ENCODE measurements around the gene MORC2. TPM values are rescaled to one million over a fixed set of nuclear protein-coding genes. Genes with fewer than 3 reads are reported as not detected.

The MORC2 gene
- total and polyA plus RNA-seq, 5 donors: 15.8 to 24.0 (median 17.0) TPM

DNA sequence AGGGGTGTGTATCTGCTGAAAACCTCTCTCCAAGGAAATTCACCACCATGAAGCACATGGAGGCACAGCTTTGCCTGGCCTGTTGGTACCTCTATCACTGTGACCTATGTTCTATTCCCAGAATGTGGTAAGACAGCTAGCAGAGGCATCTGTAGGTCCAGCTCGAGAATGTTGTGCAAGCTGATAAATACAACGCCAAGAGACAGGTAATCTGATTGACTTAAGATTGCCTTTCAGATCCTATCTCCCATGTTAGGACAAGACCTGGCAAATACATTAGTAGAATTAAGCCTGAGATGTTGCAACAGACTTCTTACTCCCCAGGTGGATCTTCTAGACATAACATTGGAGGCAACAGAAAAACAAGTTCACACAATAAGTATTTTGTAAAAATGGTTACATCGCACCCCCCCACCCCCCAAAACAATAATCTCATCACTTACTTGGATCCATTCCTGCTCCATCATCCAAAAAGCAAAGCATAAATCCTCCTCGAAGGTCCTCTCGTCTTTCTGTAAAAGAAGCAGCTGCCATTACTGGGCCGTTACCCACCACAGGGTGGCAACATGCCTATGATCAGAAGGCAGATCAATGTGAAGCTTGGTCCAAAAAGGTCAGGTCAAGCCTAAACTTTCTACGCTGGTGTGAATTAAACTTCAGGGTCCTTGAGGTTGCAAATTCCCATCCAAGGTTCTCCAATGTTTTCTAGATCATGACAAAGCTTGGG is 18.5 kb downstream of the MORC2 start:
- intact Hi-C loops (cut with DNase I): loop anchor here (2.0 to 10.0 kb wide), 7 partner anchors 132 to 282 kb away; partner anchors contain the start of genes PLA2G3 (in 2 of the 4) and SMTN (in 1 of the 4)
- 80% methylated on average over 7 of the region's 7 CpGs for WGBS
- Histone ChIP-seq H3K4me3 (ENCODE audit: low read length) (no peak overlapping the region), H3K27ac (ENCODE audit: low read length) (no peak overlapping the region), H3K4me1 (ENCODE audit: control insufficient read depth, insufficient read depth, low read length) (peaks cover 11% of the 10 kb centered on the region), H3K9me3 (ENCODE audit: control insufficient read depth, low read length) (no peaks in the 10 kb centered on the region), H3K27me3 (ENCODE audit: control insufficient read depth, insufficient read depth) (no peaks in the 10 kb centered on the region)
- DNase-seq: no peak
- no peak for ATAC-seq

DNA sequence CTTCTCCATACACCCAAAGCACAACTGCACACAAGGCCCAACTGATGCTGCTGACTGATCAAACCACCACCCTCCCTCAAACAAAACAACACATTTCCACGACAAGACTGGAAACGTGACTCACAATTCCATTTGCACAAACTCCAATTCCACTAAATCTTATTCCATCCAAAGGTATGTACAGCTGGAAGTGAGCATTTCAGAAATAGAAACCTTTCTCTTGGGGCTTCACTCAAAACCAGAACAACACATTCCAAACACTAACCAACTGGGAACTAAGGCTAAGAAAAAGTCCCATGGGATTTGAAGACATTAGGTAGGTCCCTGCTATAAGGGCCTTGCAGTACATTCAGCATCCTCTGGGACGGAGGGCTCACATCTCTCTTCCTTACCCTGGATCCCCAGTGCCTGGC is 19.6 kb downstream of the MORC2 start:
- peaks cover 11% of the 10 kb centered on the region for H3K4me1 ChIP-seq (ENCODE audit: control insufficient read depth, insufficient read depth, low read length)
- no peaks in the 10 kb centered on the region for H3K9me3 ChIP-seq (ENCODE audit: control insufficient read depth, low read length)
- DNase-seq (no peak), ATAC-seq (no peak)
- no peaks in the 10 kb centered on the region for H3K27me3 ChIP-seq (ENCODE audit: control insufficient read depth, insufficient read depth)
- 62% methylated on average over 3 of the region's 3 CpGs for WGBS
- H3K4me3 ChIP-seq (ENCODE audit: low read length): no peak overlapping the region
- no peak overlapping the region for H3K27ac ChIP-seq (ENCODE audit: low read length)
- intact Hi-C loops (cut with DNase I): loop anchor here (2.0 to 10.0 kb wide), 7 partner anchors 133 to 283 kb away; partner anchors contain the start of genes PLA2G3 (in 2 of the 4) and SMTN (in 1 of the 4)

DNA sequence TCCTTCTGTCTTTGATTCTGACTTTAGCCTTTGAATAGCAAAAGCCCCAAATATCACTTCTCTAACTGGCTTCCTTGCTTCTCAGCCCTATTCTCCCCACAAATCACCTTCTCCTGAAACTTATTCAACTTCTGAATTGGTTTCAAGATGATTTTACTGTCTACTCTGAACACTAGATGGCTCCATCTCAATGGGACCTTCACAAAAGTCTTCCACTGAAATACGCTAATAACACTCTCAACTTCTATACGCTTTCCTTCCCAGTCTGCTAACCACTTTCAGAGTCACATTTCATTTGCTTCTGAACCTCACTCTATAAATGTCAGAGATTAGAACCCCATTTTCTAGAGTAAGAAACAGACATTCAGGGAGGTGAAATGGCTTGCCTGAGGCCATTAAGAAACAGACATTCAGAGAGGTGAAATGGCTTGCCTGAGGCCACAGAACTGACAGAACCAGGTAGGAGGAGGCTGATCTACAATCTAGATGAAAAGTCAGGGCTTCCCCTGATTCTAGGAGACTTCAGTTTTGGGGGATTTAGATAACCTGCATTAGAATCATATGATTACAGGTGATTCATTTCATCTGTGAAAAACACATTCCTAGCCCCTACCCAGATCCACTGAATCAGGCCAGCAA is 20.6 kb downstream of the MORC2 start:
- peak overlapping the region; percentile 89 for H3K27ac ChIP-seq (ENCODE audit: low read length)
- H3K4me3 ChIP-seq (ENCODE audit: low read length): no peak overlapping the region
- no peaks in the 10 kb centered on the region for H3K27me3 ChIP-seq (ENCODE audit: control insufficient read depth, insufficient read depth)
- intact Hi-C loops (cut with DNase I): loop anchor here (2.0 to 10.0 kb wide), 7 partner anchors 134 to 284 kb away; partner anchors contain the start of genes PLA2G3 (in 2 of the 4) and SMTN (in 1 of the 4)
- no peaks in the 10 kb centered on the region for H3K9me3 ChIP-seq (ENCODE audit: control insufficient read depth, low read length)
- ATAC-seq: peak; percentile 66 to 70
- H3K4me1 ChIP-seq (ENCODE audit: control insufficient read depth, insufficient read depth, low read length): peaks cover 11% of the 10 kb centered on the region
- WGBS: 12% methylated on average over 2 of the region's 2 CpGs
- DNase-seq: no peak

DNA sequence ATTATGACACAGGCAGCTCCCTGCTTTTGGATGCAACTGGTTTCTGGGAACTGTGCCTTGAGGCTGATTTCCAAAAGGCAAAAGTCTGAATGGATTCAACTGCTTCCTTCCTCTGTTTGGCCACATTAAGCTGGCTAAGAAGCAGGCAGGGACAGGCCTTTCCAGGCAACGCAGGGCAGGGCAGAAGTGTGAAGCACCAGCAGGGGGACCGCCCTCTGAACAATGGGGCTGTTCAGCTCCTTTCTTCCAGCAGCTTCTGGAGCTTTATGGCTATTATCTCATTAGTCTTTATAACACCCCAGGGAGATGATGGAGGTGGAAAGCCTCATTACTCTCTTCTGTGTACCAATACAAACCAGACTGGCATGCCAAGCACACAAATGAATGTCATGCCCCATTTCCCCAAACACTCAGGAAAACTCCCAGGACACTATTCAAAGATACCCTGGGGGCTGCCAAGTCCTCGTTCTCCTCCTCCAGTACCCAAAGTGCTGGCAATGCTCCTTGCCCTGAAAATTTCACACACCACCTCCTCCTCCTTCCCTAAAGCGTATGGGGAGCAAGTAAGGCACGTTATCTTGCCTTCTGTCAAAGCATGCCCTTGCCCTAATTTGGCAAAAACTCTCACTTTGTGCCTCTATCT is 21.3 kb downstream of the MORC2 start:
- ATAC-seq: peak; percentile 88 to 91
- peak; percentile 80 to 90 (median 81) for DNase-seq
- intact Hi-C loops (cut with DNase I): loop anchor here (5.0 to 10.0 kb wide), 6 partner anchors 135 to 285 kb away; partner anchors contain the start of genes PLA2G3 (in 2 of the 4) and SMTN (in 1 of the 4)
- Histone ChIP-seq H3K27ac (ENCODE audit: low read length) (peak overlapping the region; percentile 89), H3K4me3 (ENCODE audit: low read length) (no peak overlapping the region), H3K27me3 (ENCODE audit: control insufficient read depth, insufficient read depth) (no peaks in the 10 kb centered on the region), H3K4me1 (ENCODE audit: control insufficient read depth, insufficient read depth, low read length) (peaks cover 11% of the 10 kb centered on the region), H3K9me3 (ENCODE audit: control insufficient read depth, low read length) (no peaks in the 10 kb centered on the region)
- 20% methylated on average over 5 of the region's 5 CpGs for WGBS

DNA sequence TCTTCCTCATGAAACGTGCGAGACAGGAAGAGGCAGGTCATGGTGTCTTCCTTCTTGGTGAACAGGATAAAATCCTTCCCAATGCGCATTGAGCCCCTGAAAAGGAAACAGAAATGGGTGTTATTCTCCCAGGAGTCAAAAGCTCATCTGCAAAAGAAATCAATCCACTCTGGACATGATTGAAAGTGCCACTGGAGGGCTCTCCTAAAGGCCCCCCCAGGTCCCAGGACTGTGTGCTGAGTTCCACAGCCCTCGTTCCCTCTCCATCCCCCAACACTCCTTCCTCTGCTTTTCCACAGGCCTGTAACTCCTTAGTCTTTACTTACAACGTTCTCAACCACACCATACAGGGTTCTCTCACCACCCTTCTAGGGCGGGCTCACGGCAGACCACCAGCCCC is 22.2 kb downstream of the MORC2 start:
- peaks cover 11% of the 10 kb centered on the region for H3K4me1 ChIP-seq (ENCODE audit: control insufficient read depth, insufficient read depth, low read length)
- DNase-seq (no peak), ATAC-seq (no peak)
- peak overlapping the region; percentile 37 for H3K27ac ChIP-seq (ENCODE audit: low read length)
- H3K9me3 ChIP-seq (ENCODE audit: control insufficient read depth, low read length): no peaks in the 10 kb centered on the region
- intact Hi-C loops (cut with DNase I): loop anchor here (5.0 to 10.0 kb wide), 6 partner anchors 136 to 286 kb away; partner anchors contain the start of genes PLA2G3 (in 2 of the 4) and SMTN (in 1 of the 4)
- 57% methylated on average over 7 of the region's 7 CpGs for WGBS
- no peak overlapping the region for H3K4me3 ChIP-seq (ENCODE audit: low read length)
- no peaks in the 10 kb centered on the region for H3K27me3 ChIP-seq (ENCODE audit: control insufficient read depth, insufficient read depth)

DNA sequence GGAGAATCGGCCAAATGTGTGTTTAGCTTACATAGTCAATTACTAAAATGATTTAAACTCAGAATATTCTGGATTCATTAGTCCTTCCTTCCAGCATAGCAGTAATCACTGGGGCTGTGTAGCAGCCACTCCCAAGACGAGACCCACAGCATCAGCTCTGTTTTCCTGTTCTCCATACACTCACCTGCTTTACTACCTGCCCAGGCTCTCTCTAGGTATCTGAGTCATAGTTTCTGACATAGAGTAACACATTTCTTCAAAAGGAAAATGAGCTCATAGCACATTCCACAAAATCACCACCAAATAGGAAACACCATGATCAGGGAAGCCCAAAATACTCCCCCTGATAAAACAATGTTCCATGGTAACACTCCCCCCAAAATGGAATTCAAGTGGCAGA is 22.9 kb downstream of the MORC2 start:
- no peaks in the 10 kb centered on the region for H3K27me3 ChIP-seq (ENCODE audit: control insufficient read depth, insufficient read depth)
- H3K4me1 ChIP-seq (ENCODE audit: control insufficient read depth, insufficient read depth, low read length): peaks cover 11% of the 10 kb centered on the region
- ATAC-seq: no peak
- no peaks in the 10 kb centered on the region for H3K9me3 ChIP-seq (ENCODE audit: control insufficient read depth, low read length)
- no peak overlapping the region for H3K27ac ChIP-seq (ENCODE audit: low read length)
- intact Hi-C loops (cut with DNase I): loop anchor here (5.0 to 10.0 kb wide), 6 partner anchors 137 to 287 kb away; partner anchors contain the start of genes PLA2G3 (in 2 of the 4) and SMTN (in 1 of the 4)
- 81% methylated on average over 2 of the region's 2 CpGs for WGBS
- no peak overlapping the region for H3K4me3 ChIP-seq (ENCODE audit: low read length)
- no peak for DNase-seq

DNA sequence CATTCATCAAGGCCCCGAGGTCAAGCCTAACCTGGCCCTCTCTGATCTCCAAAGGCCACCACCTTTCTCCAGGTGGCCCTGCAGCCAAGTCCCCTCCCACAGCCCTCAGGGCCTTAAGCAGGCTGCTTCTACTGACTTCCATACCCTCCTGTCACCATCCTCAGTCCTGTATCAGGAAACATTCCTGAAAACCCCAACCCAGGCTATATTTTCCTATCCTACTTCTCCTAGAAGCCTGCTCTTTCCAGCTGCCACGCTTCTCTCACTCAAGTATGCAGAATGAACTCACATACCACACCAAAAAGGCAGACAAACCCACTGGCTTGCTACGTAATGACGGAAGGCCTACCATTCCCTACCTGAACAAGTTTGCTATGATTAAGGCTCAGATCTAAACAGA is 23.6 kb downstream of the MORC2 start:
- no peak overlapping the region for H3K4me3 ChIP-seq (ENCODE audit: low read length)
- H3K9me3 ChIP-seq (ENCODE audit: control insufficient read depth, low read length): no peaks in the 10 kb centered on the region
- H3K27me3 ChIP-seq (ENCODE audit: control insufficient read depth, insufficient read depth): no peaks in the 10 kb centered on the region
- H3K27ac ChIP-seq (ENCODE audit: low read length): no peak overlapping the region
- ATAC-seq (no peak), DNase-seq (no peak)
- intact Hi-C loops (cut with DNase I): loop anchor here (5.0 to 10.0 kb wide), 6 partner anchors 137 to 287 kb away; partner anchors contain the start of genes PLA2G3 (in 2 of the 4) and SMTN (in 1 of the 4)
- H3K4me1 ChIP-seq (ENCODE audit: control insufficient read depth, insufficient read depth, low read length): peaks cover 11% of the 10 kb centered on the region
- WGBS: 85% methylated on average over 4 of the region's 4 CpGs

DNA sequence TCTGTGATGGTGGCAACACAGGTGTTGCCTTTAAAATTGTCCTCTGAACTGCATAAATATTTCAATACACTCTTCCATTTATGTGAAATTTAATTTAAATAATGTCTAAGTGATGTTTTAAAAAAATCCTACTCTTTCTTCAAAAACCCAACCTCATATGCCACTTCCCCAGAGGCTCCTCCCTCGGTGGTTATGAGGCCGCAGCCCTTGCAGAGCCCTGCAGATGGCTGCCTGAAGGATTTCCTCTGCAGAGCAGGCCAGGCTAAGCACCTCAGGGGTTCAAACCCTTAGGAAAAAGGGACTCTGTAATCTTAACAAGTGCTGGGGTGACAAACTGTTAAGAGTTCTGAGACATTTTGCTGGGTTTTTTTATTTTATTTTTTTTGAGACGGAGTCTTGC is 25.2 kb downstream of the MORC2 start:
- WGBS: 66% methylated on average over 3 of the region's 3 CpGs
- ATAC-seq (no peak), DNase-seq (no peak)
- Histone ChIP-seq H3K4me3 (ENCODE audit: low read length) (no peak overlapping the region), H3K27me3 (ENCODE audit: control insufficient read depth, insufficient read depth) (no peaks in the 10 kb centered on the region), H3K4me1 (ENCODE audit: control insufficient read depth, insufficient read depth, low read length) (peaks cover 10% of the 10 kb centered on the region), H3K27ac (ENCODE audit: low read length) (no peak overlapping the region), H3K9me3 (ENCODE audit: control insufficient read depth, low read length) (no peaks in the 10 kb centered on the region)
- intact Hi-C loops (cut with DNase I): loop anchor here in 3 of 4 donors (10.0 kb wide), 2 partner anchors 201 to 211 kb away; partner anchors contain the start of gene PLA2G3 (in 2 of the 3)

DNA sequence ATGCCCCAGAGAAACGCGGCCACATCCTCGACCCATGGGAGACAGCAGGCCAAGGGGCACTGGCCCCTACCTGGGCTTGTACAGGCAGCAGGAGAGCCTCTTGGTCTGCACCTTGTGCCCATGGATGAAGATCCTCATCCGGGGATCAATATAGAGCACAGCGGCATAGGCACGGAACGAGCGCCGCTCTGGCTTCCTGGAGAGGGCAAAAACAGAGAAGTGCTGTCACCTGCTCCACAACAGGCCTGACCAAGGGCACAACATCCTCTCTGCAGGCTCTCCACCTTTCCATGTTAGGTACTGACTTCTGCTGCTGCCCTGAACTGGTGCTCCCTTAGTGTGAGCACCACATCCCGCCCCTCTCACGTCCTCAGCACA is 27.2 kb downstream of the MORC2 start:
- WGBS: 96% methylated on average over 11 of the region's 11 CpGs
- Histone ChIP-seq H3K9me3 (ENCODE audit: control insufficient read depth, low read length) (no peaks in the 10 kb centered on the region), H3K4me3 (ENCODE audit: low read length) (no peak overlapping the region), H3K27me3 (ENCODE audit: control insufficient read depth, insufficient read depth) (no peaks in the 10 kb centered on the region), H3K27ac (ENCODE audit: low read length) (no peak overlapping the region), H3K4me1 (ENCODE audit: control insufficient read depth, insufficient read depth, low read length) (peaks cover 3% of the 10 kb centered on the region)
- peak in 1 of 3 donors; percentile 27 for DNase-seq
- intact Hi-C loops (cut with DNase I): loop anchor here in 3 of 4 donors (10.0 kb wide), 2 partner anchors 203 to 213 kb away; partner anchors contain the start of gene PLA2G3 (in 2 of the 3)
- no peak for ATAC-seq

DNA sequence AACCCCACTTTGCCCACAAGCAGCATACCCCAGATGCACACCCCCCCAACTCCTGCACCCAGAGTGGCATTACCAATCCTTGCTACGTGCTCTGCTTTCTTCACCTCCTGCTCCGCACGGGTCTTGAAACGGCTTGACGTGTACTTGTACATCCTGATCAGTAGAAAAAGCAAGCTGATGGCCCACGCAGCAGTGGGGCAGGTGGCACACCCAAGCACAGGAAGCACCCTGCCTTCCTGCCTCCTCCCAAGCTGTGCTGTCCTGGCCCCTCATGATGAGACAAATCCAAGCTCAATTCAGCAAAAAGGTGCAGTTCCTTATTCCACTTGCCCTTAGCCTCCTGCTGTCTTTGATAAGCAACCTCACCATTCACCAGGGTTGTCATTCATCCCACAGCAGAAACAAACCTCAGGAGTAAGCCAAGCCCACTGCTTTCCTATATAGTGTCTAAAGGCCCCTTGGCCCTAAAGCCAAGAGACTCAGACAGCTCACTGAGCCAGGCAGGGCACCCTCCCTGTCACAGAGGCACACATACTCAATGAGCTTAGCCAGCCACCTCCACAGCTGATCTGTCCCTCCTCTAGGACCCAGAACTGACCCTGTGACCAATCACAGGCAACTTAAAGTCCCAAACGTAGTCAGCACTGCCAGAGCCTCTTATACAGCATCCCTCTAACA is 27.8 kb downstream of the MORC2 start:
- Histone ChIP-seq H3K9me3 (ENCODE audit: control insufficient read depth, low read length) (no peaks in the 10 kb centered on the region), H3K27ac (ENCODE audit: low read length) (no peak overlapping the region), H3K4me3 (ENCODE audit: low read length) (no peak overlapping the region), H3K4me1 (ENCODE audit: control insufficient read depth, insufficient read depth, low read length) (no peaks in the 10 kb centered on the region), H3K27me3 (ENCODE audit: control insufficient read depth, insufficient read depth) (no peaks in the 10 kb centered on the region)
- DNase-seq (no peak), ATAC-seq (no peak)
- intact Hi-C loops (cut with DNase I): loop anchor here in 3 of 4 donors (10.0 kb wide), 2 partner anchors 204 to 214 kb away; partner anchors contain the start of gene PLA2G3 (in 2 of the 3)
- WGBS: 79% methylated on average over 7 of the region's 7 CpGs

Measured in right cardiac atrium (tissue), 5 donors.